ENCODE results near the gene GEMIN4. TPM values are rescaled to one million over a fixed set of nuclear protein-coding genes. Genes with fewer than 3 reads are reported as not detected.
"Not testable (repeated sequence)": the region's sequence is repeated elsewhere in the genome, so short reads cannot be mapped to it uniquely, and the experiment has no call there.

Gene GEMIN4
- total RNA-seq = 12.2 TPM
- long read RNA-seq, full-length matches to known transcripts = 27 of 39 reads
- long read RNA-seq, partial matches to known transcripts = 0 of 39 reads
- long read RNA-seq, other reads (novel, unspliced or antisense) = 12 of 39 reads

DNA sequence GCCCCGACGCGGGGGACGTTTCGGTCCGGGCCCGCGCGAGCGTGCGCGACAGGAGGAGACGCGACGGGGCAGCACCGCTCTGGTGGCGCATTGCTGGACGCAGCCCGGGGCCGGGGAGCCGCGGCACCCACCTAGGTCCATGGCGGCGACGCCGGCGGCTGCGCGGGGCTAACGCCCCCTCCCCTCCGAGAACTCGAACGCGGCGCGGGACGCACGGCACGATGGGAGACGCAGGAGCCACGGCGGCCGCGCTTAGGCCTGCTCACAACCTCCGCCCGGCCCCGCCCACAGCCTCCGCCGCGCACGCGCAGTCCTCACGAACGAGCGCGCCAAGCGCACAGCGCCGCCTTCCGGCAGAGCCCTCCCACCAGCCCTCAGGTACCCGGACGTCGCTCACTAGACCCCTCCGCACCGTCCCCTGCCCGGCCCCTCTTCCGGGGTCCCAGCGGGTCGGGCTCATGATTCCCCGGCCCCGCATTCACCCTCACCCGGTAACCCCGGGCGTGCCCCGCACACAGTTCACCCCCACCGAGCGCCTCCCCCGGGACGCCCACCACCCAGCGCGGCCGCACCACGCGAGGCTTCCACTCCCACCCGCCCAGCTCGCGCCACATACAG lies at the start of gene GEMIN4:
Gene GEMIN4, minus strand, starts transcription at position 263 of the 618 bp plus-strand sequence. Its CDS starts 122 bp downstream, at position 141.
- intact Hi-C loops (cut with DNase I) = no loop called here
- ATAC-seq (ENCODE audit: poor library complexity) (peak; percentile 94), DNase-seq (peak; percentile 96)

DNA sequence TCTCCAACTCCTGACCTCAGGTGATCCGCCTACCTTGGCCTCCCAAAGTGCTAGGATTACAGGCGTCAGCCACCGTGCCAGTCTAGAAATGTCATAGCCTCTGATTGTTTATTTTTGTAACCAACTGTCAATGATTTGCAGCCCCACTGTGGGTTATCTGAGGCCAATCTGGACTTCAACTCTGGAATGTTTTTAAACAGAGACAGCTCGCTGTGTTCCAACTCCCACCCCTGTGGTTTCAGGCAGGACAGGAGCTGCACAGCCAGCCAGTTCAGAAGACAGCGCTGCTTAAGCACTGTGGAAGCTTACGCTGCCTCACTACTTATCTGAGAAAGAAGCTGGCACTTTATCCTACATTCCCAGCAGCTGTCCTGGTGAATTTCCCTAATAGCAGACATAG lies 49.6 kb upstream of the GEMIN4 start:
- ATAC-seq (ENCODE audit: poor library complexity) (no peak), DNase-seq (no peak)
- intact Hi-C loops (cut with DNase I) = no loop called here

DNA sequence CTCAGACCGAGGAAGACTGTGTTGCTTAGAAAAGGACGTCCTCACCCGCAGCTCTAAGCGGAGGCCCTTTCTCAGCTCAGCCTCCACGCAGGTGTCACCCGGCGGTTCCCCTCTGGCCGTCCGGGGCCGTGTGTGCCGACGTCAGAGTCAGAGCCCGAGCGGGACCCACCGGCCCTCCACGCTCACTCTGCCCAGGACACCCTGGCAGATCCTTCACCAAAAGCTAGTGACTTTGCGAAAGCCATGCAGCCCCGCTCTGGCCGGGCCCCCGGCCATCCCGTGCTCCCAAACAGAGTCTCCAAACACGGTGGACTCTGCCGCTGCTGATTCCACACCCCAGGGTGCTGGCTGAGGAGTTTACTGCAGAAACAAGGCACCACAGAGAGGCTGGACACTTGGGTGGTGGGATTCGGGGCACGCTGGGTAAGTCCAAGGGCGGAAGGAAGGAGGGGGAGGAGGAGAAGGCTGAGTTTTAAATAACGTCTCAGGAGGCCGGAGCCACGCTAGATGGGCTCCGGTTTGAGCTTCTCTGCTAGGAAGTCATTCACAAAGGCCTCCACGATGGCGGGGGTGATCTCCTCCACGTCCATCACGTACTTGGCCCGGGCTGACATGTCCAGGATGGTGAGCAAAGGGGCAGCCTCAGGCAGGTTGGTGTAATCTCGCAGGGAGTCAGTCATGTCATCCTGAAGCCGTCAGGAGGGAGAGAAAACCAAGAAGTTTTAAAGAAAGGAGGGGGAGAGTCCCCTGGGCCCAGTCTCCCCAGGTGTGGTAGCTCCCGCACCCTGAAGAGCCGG lies 48.6 kb upstream of the GEMIN4 start:
- ATAC-seq (ENCODE audit: poor library complexity) = no peak
- intact Hi-C loops (cut with DNase I) = no loop called here
- peak; percentile 35 for DNase-seq

DNA sequence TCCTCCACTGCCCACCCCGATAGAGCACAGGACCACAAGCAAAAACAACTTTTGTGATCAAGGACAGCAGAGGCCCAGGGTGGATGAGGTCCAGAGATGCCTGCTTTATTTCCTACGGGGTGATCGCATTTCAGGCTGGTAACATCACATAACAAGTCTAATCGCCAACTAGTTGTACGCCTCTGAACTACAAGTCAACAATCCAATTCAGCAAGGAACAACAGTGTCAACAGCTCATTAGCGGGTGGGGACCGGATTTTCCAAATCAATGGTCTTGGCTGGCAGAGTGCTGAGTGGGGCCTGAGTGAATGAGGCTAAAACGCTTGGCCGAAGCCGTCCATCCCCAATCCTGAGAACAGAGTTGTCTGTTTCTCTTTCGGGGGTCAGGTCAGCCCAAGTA lies 47.2 kb upstream of the GEMIN4 start:
- DNase-seq = peak; percentile 15
- intact Hi-C loops (cut with DNase I) = loop anchor here (10.0 kb wide), 2 partner anchors 76 to 256 kb away; no protein-coding TSS in a partner anchor
- ATAC-seq (ENCODE audit: poor library complexity) = no peak

DNA sequence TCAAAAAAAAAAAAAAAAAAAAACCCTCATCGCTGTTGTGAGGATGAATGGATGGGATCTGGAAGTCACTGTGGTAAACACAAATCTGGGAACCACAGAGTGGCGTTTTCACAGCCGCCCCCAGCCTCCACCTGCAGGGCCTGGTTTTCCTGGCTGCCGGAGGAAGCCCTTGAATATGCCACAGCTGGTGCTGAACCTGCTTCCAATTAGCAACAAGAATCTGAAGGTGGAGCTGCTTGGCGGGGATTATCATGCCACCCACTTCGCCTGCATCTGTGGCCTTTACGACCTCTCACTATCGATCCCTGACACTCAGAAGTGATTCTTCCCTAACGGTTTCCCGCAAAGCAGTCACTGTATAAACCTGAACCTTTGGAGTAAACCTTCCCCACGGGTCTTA lies 46.2 kb upstream of the GEMIN4 start:
- ATAC-seq (ENCODE audit: poor library complexity) (no peak), DNase-seq (no peak)
- intact Hi-C loops (cut with DNase I) = loop anchor here (10.0 kb wide), 2 partner anchors 77 to 257 kb away; no protein-coding TSS in a partner anchor

DNA sequence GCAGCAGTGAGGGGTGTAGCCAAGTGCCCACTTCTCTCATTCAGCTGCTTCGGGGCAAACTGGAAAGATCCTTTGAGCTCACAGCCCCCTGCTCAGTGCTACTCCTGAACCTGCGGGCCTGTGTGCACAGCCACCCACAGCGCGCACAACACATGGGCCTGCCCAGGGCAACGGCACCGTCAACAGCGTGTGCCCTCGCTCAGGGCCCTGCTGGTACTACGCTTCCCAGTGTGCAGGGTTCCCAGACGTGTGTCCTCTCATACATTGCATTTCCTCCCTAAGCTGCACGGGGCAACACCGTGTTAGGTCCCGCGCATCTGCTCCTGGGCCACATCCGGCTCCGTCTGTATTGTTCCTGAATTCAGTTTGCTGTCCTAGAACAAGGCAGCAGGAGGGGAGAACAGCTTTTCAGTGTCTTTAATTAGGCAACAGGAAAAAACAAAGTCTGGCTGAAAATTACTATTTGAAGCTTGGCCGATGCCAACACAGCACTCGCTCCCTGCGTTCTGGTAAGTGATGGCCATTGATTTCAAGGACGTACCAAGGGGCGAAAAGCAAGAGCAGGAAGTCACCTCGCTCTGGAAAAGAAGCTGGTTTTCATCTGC lies 45.3 kb upstream of the GEMIN4 start:
- DNase-seq (no peak), ATAC-seq (ENCODE audit: poor library complexity) (no peak)
- intact Hi-C loops (cut with DNase I) = loop anchor here (10.0 kb wide), 2 partner anchors 77 to 257 kb away; no protein-coding TSS in a partner anchor

DNA sequence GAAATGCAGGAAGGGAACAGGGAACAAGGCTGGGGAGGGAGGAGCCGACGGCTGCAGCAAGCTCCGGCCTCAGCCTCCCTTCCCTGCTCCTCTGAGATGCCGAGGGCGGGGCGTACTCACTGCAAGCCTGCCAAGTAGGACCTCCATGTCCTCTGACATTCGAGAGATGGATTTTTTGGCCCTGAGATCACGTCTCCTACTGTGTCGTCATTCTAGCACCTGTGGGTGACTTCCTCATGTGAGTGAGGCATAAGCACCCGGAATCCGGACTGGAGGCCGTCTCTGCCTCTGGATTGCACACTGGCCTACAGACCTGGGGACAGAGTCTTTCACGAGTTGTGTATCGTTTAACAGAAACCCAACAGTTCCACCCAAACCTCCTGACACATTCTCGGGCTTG lies 44.5 kb upstream of the GEMIN4 start:
- intact Hi-C loops (cut with DNase I) = loop anchor here (10.0 kb wide), 2 partner anchors 78 to 258 kb away; no protein-coding TSS in a partner anchor
- ATAC-seq (ENCODE audit: poor library complexity) (no peak), DNase-seq (no peak)

DNA sequence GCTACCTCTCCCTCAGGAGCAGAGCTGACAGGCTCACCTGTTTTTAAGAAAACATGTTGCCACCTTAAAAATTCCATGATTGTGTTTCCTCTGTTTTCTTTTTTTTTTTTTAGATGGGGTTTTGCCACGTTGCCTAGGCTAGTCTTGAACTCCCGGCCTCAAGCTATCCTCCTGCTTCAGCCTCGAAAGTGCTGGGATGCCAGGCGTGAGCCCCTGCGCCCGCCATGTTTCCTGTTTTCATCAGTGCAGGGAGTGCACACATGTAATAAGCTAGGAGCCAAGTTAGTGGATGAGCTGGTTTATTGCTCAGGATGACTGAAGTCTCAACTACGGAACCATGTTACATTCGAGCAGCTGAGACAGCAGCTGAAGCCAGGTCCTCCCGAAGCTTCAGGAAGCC lies 43.7 kb upstream of the GEMIN4 start:
- DNase-seq (peak; percentile 10), ATAC-seq (ENCODE audit: poor library complexity) (no peak)
- intact Hi-C loops (cut with DNase I) = loop anchor here (2.0 to 10.0 kb wide), 3 partner anchors 79 to 259 kb away; partner anchors contain the start of gene NXN

DNA sequence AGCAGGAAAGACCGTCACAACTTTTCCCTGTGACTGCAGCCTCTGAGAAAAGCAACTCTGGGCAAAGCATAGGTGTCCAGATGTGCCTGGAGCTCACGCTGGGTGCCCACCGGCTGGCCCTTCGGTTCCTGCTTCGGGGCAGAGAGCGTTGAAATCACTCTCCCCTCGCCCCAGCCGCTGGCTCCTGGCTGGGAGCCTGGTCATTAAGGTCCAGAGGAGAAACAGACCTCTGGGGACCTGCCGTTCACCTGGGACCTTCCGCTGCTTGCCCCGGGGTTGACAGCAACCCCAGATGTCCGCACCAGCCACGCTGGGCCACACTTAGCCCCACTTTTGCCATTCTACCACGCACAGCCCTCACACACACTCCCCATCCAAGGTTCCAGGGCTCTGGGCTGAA lies 43.2 kb upstream of the GEMIN4 start:
- DNase-seq = peak; percentile 50
- intact Hi-C loops (cut with DNase I) = loop anchor here (2.0 to 10.0 kb wide), 3 partner anchors 80 to 260 kb away; partner anchors contain the start of gene NXN
- ATAC-seq (ENCODE audit: poor library complexity) = peak; percentile 9

DNA sequence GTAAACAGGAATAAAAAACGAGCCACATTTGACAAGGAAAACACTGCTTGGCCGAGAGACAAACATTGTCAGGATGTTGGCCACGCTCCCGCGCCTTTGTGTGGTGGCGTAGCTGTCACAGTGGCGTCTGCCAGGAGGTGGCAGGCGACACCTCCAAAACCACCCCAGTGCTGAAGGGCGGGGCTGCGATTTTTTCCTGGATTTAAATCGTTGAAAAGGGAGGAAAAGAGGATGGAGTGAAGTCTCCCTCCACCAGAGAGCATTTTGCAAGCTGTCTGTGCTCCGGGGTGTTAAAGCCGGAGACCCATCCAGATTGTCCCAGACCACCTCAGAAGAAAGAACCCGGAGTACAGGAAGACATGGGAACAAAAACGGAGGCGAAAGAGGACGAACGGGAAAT lies 42.8 kb upstream of the GEMIN4 start:
- ATAC-seq (ENCODE audit: poor library complexity) (peak; percentile 84), DNase-seq (peak; percentile 92)
- intact Hi-C loops (cut with DNase I) = loop anchor here (2.0 to 10.0 kb wide), 3 partner anchors 80 to 260 kb away; partner anchors contain the start of gene NXN

DNA sequence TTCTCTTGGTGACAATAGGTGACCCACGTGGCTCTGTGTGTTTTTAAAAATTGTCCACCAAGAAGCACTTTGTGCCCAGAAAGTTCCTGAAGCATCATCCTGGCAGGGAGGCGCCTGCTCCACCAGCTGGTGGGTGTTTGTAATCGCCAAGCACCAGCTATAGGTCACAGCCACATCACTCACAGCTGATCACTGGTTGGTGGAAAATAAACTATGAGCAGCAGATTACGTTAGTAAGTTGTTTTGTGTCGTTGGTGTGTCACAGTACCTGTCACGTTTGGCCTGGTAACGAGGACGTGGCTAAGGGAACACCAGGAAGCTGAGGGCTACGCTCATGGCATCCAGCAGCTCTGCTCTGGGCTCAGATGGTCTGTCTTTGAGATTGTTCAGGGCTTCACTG lies 40.2 kb upstream of the GEMIN4 start:
- ATAC-seq (ENCODE audit: poor library complexity) = no peak
- intact Hi-C loops (cut with DNase I) = loop anchor here (10.0 kb wide), 2 partner anchors 83 to 263 kb away; no protein-coding TSS in a partner anchor
- no peak for DNase-seq

DNA sequence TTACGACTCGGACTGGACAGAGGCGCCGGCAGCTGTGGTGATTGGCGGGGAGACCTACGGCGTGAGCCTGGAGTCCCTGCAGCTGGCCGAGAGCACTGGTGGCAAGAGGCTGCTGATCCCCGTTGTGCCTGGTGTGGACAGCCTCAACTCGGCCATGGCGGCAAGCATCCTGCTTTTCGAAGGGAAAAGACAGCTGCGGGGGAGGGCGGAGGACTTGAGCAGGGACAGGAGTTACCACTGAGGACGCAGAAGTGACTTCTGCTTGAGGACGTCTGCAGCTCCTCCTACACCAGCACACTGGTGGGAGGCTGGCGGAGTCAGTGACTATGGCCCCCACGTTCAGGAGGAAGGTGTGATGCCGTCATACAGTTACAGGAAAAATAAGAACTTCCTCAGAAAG lies 39.8 kb upstream of the GEMIN4 start:
- intact Hi-C loops (cut with DNase I) = loop anchor here (10.0 kb wide), 2 partner anchors 83 to 263 kb away; no protein-coding TSS in a partner anchor
- ATAC-seq (ENCODE audit: poor library complexity) (no peak), DNase-seq (no peak)

DNA sequence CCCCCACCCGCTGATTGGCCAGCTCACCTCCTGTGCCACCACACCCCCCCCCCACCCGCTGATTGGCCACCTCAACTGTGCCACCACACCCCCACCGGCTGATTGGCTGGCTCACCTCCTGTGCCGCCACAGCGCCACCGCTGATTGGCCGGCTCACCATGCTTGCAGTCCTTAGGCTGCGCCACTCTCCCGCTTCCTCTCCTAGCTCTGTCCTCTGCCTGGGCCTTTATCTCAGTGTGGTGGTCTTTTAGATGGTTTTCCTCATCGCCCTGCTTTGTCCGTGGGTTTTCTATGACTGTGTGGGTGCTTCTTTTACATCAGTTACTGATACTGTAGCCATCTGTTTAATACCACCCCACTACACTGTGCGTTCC lies 38.8 kb upstream of the GEMIN4 start:
- ATAC-seq (ENCODE audit: poor library complexity) = not testable (repeated sequence)
- intact Hi-C loops (cut with DNase I) = loop anchor here (10.0 kb wide), 2 partner anchors 84 to 264 kb away; no protein-coding TSS in a partner anchor
- DNase-seq = peak; percentile 54

DNA sequence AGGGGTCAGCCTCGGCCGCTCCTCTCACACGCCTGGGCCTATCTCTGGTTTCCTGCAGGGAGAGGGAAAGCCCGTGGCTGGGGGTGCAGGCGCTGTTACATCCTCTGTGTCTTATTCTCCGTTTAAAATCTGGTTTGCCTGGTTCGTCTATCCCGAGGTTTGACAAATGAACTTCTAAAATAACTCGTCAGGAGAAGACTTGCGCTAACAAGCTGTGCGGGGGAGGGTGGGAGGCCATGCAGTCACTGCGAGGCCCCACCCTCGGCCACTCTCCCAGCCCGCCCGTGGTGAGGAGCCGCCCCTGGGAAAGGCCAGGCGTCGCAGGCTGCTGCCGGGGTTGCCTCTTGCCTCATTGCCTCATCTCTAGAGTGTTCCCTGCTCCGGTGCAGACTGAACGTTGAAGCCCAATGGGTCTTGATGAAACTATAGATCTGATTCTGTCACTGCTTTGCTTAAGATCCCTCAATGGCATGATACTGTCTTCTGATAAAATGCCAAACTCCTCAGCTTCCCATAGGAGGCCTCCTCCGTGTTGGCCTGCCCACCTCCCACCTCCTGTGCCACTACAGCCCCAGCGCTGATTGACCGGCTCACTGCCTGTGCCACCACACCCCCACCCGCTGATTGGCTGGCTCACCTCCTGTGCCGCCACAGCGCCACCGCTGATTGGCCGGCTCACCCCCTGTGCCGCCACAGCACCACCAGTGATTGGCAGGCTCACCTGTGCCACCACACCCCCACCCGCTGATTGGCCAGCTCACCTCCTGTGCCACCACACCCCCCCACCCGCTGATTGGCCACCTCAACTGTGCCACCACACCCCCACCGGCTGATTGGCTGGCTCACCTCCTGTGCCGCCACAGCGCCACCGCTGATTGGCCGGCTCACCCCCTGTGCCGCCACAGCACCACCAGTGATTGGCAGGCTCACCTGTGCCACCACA lies 38.1 kb upstream of the GEMIN4 start:
- intact Hi-C loops (cut with DNase I) = loop anchor here (10.0 kb wide), 2 partner anchors 85 to 265 kb away; no protein-coding TSS in a partner anchor
- ATAC-seq (ENCODE audit: poor library complexity) = peak; percentile 56
- DNase-seq = peak; percentile 65

DNA sequence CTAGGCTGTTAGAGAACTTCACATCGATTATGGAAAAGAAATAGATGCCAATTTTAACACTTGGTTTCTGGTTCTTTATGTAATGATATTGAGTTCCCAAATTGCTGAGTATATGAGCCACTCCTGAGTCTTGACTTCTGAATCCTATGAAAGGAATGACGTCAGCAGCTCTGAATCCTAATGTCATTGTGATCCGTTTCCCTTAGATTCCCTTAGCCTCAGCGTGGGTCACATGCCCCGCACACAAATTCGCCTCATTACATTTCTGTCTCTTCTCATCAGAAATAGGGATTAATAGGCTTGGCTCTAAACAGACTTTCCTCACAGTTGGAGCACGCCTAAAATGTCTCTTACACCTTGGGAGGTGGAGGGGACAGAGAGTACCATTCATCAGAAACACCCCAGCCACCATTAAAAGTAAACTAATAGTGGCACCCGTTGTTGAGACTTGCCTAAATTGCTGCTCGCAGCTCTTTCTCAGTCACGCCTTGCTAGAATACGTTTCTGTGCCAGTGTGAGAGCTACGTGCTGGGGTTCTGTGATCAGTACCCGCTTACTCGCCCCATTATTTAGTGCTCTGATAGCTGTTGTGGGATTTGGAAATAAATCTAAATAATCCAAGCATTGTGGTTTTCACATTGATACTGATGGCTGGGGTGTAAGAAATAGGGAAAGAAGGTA lies 37.2 kb upstream of the GEMIN4 start:
- intact Hi-C loops (cut with DNase I) = no loop called here
- ATAC-seq (ENCODE audit: poor library complexity) (no peak), DNase-seq (no peak)

DNA sequence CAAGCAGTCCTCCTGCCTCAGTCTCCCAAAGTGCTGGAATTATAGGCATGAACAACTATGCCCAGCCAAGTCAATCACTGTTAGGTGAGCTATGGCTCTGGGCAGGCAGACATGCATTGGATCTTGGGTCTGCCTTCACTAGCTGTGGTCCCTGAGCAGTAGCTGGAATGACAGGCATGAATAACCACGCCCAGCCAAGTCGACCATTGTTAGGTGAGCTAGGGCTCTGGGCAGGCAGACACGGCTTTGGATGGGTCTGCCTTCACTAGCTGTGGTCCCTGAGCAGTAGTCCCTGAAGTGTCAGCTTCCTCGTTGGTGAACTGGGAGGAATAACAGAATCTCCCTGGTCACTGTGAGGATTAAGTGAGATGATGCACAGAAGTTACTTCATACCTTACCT lies 36.5 kb upstream of the GEMIN4 start:
- DNase-seq (no peak), ATAC-seq (ENCODE audit: poor library complexity) (no peak)
- intact Hi-C loops (cut with DNase I) = no loop called here

DNA sequence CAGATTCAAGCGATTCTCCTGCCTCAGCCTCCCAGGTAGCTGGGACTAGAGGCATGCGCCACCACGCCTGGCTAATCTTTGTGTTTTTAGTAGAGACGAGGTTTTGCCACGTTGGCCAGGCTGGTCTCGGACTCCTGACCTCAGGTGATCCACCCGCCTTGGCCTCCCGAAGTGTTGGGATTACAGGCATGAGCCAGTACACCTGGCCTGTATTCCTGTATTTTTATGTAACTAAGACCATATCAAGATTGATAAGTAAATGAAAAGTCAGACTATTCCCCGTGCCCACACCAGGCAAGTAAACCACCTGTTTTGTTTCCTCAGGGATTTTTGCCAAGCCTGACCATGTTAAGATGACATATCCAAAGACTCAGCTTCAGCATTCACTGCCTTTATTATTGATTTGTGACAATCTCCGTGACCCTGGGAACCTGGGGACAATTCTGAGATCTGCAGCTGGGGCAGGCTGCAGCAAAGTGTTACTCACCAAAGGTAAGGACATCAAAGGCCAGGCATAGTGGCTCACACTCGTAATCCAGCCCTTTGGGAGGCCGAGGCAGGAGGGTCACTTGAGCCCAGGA lies 35.7 kb upstream of the GEMIN4 start:
- ATAC-seq (ENCODE audit: poor library complexity) (no peak), DNase-seq (no peak)
- intact Hi-C loops (cut with DNase I) = no loop called here

All from Right ventricle myocardium superior (tissue), 1 donor.